GM19023 (cell line): ENCODE results near the gene SLC22A2.
"Not testable (repeated sequence)": the region's sequence is repeated elsewhere in the genome, so short reads cannot be mapped to it uniquely, and the experiment has no call there.

Experiments used
- ATAC-seq: cut with Tn5 transposase; IDR thresholded peaks from one replicate; pipeline ENCODE4 v1.9.1; 2021; ENCODE audit warnings: mild to moderate bottlenecking, moderate library complexity; ENCODE audit not compliant: unreplicated experiment

The SLC22A2 gene

GRCh38 chr6:160252073-160252813 is 6.4 kb downstream of the SLC22A2 start:
- no peak for ATAC-seq

DNA sequence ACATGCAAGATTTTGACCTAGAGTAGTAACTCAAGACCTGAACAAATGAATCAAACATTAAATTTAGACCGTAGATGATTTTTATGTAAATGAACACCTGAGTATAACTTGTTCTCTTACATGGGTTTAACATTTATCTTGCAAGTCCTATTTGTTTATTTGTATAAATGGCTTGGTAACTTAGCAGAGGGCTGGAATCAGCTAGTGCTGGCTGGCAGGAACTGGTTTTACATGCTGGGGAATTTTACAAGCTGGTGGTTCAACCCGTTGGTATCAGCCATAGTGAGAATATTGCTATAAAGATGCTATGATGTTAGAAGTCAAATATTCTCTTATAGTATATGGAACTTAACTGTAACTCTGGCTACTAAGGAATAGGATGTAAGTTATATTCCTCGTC is 8.9 kb downstream of the SLC22A2 start:
- no peak for ATAC-seq

- no peak for ATAC-seq
These were observed 10.1 kb downstream of the SLC22A2 start for GRCh38 chr6:160248538-160248937.

DNA sequence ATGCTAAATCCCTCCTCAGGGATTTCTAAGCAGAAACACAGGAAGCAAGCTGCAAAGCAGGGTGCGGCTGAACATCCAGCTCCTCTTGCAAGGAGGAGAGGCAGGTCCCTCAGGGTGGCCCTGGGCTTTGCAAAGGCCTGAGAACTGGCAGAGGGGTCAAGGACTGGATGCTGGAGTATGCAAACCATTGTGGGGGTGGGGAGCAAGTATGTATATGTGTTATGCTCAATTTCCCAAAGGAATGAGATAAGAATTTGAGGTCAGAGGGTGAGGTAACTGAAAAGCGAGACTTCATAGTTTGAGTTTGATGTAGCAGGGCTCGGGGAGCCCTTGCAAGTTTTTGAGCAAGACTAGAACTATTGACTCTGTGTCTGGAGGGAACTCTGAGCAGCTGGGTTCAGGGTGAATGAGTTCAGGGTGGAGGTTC is 11.2 kb downstream of the SLC22A2 start:
- ATAC-seq: no peak

GRCh38 chr6:160240691-160241084 is 17.9 kb downstream of the SLC22A2 start:
- no peak for ATAC-seq

DNA sequence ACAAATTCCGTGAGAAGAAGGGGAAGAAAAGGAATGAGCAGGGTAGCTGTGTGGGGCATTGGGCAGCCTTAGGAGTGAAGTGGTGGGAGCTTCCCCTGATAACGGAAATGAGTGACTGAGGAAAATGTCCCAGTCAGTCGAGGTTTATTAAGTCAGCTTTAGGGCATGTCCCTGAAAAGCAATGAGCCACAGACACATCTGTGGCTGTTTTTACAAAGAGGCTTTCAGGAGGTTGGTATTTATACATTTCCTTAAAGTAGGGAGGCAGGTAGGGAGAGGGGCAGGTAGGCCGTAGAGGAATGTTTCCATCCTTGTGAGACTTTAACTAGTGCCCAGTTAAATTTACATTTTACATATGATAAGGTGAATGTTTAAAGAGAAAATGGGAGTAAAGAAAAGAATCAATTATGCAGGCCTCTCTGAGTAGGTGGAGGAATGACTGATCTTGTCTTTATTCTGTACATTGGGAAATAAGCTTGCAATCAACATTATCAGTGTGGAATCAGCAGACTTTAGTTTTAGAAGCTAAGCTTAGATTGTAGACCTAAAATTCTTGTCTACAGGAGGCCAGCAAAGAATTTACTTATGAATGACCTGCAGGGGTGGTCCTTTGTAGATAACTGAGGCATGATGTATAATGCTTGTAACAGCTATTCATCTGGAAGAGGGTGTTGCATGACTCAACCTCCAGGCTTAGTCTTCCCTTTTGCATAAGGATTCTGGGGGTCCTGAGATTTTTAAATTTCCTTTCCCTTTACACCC is 18.5 kb downstream of the SLC22A2 start:
- no peak for ATAC-seq

DNA sequence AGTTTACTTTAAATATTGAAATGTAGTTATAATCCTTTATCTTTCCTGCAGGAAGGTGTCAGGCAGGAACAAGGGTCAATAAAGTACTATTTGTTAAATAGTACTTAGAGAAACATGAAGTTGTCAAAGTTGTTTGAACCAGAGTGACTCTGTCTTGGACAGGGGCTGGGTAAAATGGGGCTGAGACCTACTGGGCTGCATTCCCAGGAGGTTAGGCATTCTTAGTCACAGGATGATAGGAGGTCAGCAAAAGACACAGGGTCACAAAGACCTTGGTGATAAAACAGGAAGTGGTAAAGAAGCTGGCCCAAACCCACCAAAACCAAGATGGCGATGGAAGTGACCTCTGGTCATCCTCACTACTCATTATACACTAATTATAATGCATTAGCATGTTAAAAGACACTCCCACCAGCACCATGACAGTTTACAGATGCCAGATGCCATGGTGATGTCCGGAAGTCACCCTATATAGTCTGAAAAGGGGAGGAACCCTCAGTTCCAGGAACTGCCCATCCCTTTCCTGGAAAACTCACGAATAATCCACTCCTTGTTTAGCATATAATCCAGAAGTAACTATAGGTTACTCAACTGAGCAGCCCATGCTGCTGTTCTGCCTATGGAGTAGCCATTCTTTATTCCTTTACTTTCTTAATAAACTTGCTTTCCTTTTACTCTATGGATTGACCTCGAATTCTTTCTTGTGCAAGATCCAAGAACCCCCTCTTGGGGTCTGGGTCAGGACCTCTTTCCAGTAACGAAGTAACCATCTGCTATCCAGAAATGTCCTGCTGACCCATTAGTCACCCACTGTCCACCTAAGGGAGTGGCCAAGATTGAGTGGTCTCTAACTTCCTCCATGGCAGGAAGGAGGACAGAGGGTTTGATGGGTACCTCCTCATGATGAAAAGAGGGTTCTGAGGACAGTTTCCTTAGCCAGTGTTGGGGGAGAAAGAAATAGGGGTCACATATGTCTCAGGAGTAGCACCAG is 19.6 kb downstream of the SLC22A2 start:
- no peak for ATAC-seq

GRCh38 chr6:160238278-160238711 is 20.3 kb downstream of the SLC22A2 start:
- no peak for ATAC-seq

DNA sequence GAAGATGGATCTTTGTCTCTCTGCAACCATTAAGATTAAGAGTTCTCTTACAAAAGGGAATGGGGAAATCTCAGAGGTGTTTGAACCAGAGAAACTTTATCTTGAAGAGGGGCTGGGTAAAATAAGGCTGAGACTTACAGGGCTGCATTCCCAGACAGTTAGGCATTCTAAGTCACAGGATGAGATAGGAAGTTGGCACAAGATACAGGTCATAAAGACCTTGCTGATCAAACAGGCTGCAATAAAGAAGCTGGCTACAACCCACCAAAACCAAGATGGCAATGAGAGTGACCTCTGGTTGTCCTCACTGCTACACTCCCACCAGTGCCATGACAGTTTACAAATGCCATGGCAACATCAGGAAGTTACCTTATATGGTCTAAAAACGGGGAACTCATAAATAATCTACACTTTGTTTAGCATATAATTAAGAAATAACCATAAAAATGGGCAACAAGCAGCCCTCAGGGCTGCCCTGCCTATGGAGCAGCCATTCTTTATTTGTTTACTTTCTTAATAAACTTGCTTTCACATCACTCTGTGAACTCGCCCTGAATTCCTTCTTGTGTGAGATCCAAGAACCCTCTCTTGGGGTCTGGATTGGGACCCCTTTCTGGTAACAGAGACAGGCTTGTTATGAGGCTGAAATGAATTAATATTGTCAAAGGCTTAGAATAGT is 20.9 kb downstream of the SLC22A2 start:
- not testable (repeated sequence) for ATAC-seq

DNA sequence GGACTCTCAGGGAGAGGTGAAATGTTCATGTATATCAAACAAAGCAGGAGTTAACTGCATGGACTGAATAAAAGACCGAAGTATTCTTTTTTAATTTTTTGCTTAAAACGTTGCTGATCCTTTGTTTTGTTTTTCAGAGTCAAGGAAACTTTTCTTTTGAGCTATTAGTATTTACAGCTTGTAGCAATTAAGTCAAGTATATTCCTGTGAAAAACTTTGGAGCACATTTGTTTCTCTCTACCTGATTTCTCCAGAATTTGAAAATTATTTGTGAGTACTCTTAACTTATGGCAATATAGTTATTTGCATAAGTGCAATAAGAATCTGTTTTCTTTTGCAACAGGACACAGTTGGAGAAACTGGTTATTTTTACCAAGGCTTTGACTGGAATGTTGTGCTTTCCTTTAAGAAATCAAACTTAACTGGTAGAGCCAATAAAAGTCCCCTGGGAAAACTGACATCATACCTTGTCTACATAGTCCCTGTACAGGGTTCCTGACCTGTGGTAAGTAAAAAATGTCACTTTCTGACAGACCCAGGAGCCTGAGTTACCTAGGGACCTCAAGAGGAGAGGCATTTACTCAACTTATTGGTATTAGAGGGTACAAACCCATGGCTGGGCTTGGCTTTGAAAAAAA is 22.3 kb downstream of the SLC22A2 start:
- ATAC-seq: not testable (repeated sequence)

- not testable (repeated sequence) for ATAC-seq
These were observed 24.5 kb downstream of the SLC22A2 start for GRCh38 chr6:160233950-160234640.

- no peak for ATAC-seq
These were observed 30.9 kb downstream of the SLC22A2 start for GRCh38 chr6:160227769-160228161.

- ATAC-seq: no peak
These were observed 31.4 kb downstream of the SLC22A2 start for GRCh38 chr6:160227038-160227768.

- no peak for ATAC-seq
These were observed 32.5 kb downstream of the SLC22A2 start for GRCh38 chr6:160226118-160226591.

- ATAC-seq: no peak
These were observed 33.9 kb downstream of the SLC22A2 start for GRCh38 chr6:160224639-160225237.

- ATAC-seq: no peak
These were observed 36.1 kb downstream of the SLC22A2 start for GRCh38 chr6:160222491-160222890.

GRCh38 chr6:160221918-160222317 is 36.7 kb downstream of the SLC22A2 start:
- ATAC-seq: no peak

GRCh38 chr6:160221423-160221822 is 37.2 kb downstream of the SLC22A2 start:
- ATAC-seq: no peak
